Activated B cell treated with CpG ODN at 0.5 μM for 24 hours (primary cell): ENCODE measurements around the gene NIPSNAP3A. TPM values are rescaled to one million over a fixed set of nuclear protein-coding genes. Genes with fewer than 3 reads are reported as not detected.
"Not testable (repeated sequence)": the region's sequence is repeated elsewhere in the genome, so short reads cannot be mapped to it uniquely, and the experiment has no call there.

Source experiments
- ATAC-seq: fragments of 200-7000 bp; cut with Tn5 transposase; one replicate; pipeline ENCODE4 v1.10.0; 2021; ENCODE audit warnings: low read depth, mild to moderate bottlenecking, moderate library complexity
- CTCF ChIA-PET: fragments of 350-600 bp; sonication (Branson Sonifier 250); formaldehyde crosslinking; loops from one replicate; lab custom pipeline; 2021; ENCODE audit warnings: antibody characterized with exemption; lab: Charles Lee
- POLR2A ChIA-PET: fragments of 350-600 bp; sonication (Branson Sonifier 250); formaldehyde crosslinking; loops from one replicate; lab custom pipeline; 2021; ENCODE audit warnings: antibody characterized with exemption; lab: Charles Lee
- DNase-seq: peaks from one replicate; pipeline ENCODE4 v3.0.0; 2022
- H3K27ac Mint-ChIP-seq: one replicate; pipeline ENCODE4 v1.8.0; 2020; ENCODE audit warnings: mixed read lengths
- H3K27me3 Mint-ChIP-seq: one replicate; pipeline ENCODE4 v1.8.0; 2021; ENCODE audit warnings: mixed read lengths
- H3K36me3 Mint-ChIP-seq: one replicate; pipeline ENCODE4 v1.8.0; 2021; ENCODE audit warnings: low read depth, mixed read lengths
- H3K4me1 Mint-ChIP-seq: one replicate; pipeline ENCODE4 v1.8.0; 2021; ENCODE audit warnings: mixed read lengths
- H3K4me3 Mint-ChIP-seq: one replicate; pipeline ENCODE4 v1.8.0; 2020; ENCODE audit warnings: mild to moderate bottlenecking, mixed read lengths
- H3K9me3 Mint-ChIP-seq: one replicate; pipeline ENCODE4 v1.8.0; 2020; ENCODE audit warnings: mixed read lengths
- CTCF ChIP-seq: fragments of 200-600 bp; IDR thresholded peaks from one replicate; pipeline ENCODE4 v1.8.0; 2022; ENCODE audit warnings: antibody characterized with exemption, mild to moderate bottlenecking
- intact Hi-C: fragments of 100-400 bp; cut with micrococcal nuclease; formaldehyde crosslinking; loops from one replicate; pipeline ENCODE4 v1.15.1; 2024
- total RNA-seq: library from RNA; stranded (reverse); gene quantifications from 2 replicates; pipeline ENCODE4 v1.2.3, GENCODE V29; 2022

NIPSNAP3A gene
- total RNA-seq, 1 donor from 2014 or later = 21.9 TPM

GRCh38 chr9:104758974-104759373 lies 11.5 kb downstream of the NIPSNAP3A start:
- ATAC-seq = peak; percentile 40
- H3K9me3 Mint-ChIP-seq = no peaks in the 10 kb centered on the region
- DNase-seq = no peak
- H3K36me3 Mint-ChIP-seq = peaks cover 14% of the 10 kb centered on the region
- H3K27me3 Mint-ChIP-seq = no peaks in the 10 kb centered on the region
- peak overlapping the region; percentile 25 for H3K27ac Mint-ChIP-seq
- intact Hi-C loops = loop anchor here (1.0 kb wide), 1 partner anchor 11 kb away; no protein-coding TSS in a partner anchor
- H3K4me1 Mint-ChIP-seq = peaks cover 16% of the 10 kb centered on the region
- ChIA-PET POLR2A (interaction anchor here (0.6 to 3.1 kb wide), 7 partner anchors 12 to 582 kb away, joined by 5 to 29 read pairs (median 6); partner anchors contain the start of gene NIPSNAP3A), CTCF (no interaction called here)
- no peak for TF ChIP-seq CTCF
- H3K4me3 Mint-ChIP-seq = no peak overlapping the region

GRCh38 chr9:104765138-104765537 lies 17.7 kb downstream of the NIPSNAP3A start:
- Mint-ChIP-seq H3K27me3 (no peaks in the 10 kb centered on the region), H3K9me3 (no peaks in the 10 kb centered on the region), H3K27ac (peak overlapping the region; percentile 90), H3K4me1 (peaks cover 44% of the 10 kb centered on the region), H3K4me3 (peak overlapping the region; percentile 90), H3K36me3 (peaks cover 20% of the 10 kb centered on the region)
- intact Hi-C loops = loop anchor here (1.0 to 5.0 kb wide), 3 partner anchors 8 to 930 kb away; partner anchors contain the start of genes SLC44A1 and TMEM38B
- TF ChIP-seq CTCF = no peak
- ATAC-seq (peak; percentile 8), DNase-seq (no peak)
- ChIA-PET POLR2A (interaction anchor here (1.2 to 4.9 kb wide), 3 partner anchors 9 to 17 kb away, joined by 4 to 83 read pairs (median 6); partner anchors contain the start of gene NIPSNAP3A), CTCF (no interaction called here)

GRCh38 chr9:104766025-104766424 lies 18.5 kb downstream of the NIPSNAP3A start:
- Mint-ChIP-seq H3K27ac (peak overlapping the region; percentile 90), H3K27me3 (no peaks in the 10 kb centered on the region), H3K36me3 (peaks cover 15% of the 10 kb centered on the region), H3K9me3 (no peaks in the 10 kb centered on the region), H3K4me3 (no peak overlapping the region), H3K4me1 (peaks cover 53% of the 10 kb centered on the region)
- no peak for DNase-seq
- POLR2A ChIA-PET = interaction anchor here (1.5 to 4.9 kb wide), 2 partner anchors 9 to 18 kb away, joined by 6 to 83 read pairs; partner anchors contain the start of gene NIPSNAP3A
- ATAC-seq = no peak
- intact Hi-C loops = loop anchor here (5.0 kb wide), 1 partner anchor 476 kb away; the partner anchor contains the start of gene SLC44A1
- TF ChIP-seq CTCF = no peak
- CTCF ChIA-PET = no interaction called here

- H3K27me3 Mint-ChIP-seq = no peaks in the 10 kb centered on the region
- H3K4me3 Mint-ChIP-seq = no peak overlapping the region
- intact Hi-C loops = loop anchor here (5.0 kb wide), 1 partner anchor 475 kb away; the partner anchor contains the start of gene SLC44A1
- no peak for TF ChIP-seq CTCF
- no peak overlapping the region for H3K27ac Mint-ChIP-seq
- H3K4me1 Mint-ChIP-seq = peaks cover 65% of the 10 kb centered on the region
- ChIA-PET CTCF (no interaction called here), POLR2A (interaction anchor here (3.6 kb wide), 1 partner anchor 20 kb away, joined by 43 read pairs; the partner anchor contains the start of gene NIPSNAP3A)
- H3K36me3 Mint-ChIP-seq = peaks cover 26% of the 10 kb centered on the region
- DNase-seq = no peak
- no peak for ATAC-seq
- H3K9me3 Mint-ChIP-seq = no peaks in the 10 kb centered on the region
These were observed 20.0 kb downstream of the NIPSNAP3A start for GRCh38 chr9:104767507-104767906.

- peaks cover 66% of the 10 kb centered on the region for H3K4me1 Mint-ChIP-seq
- not testable (repeated sequence) for DNase-seq, H3K9me3 Mint-ChIP-seq, H3K27me3 Mint-ChIP-seq, H3K4me3 Mint-ChIP-seq, ATAC-seq
- H3K36me3 Mint-ChIP-seq = peaks cover 28% of the 10 kb centered on the region
- H3K27ac Mint-ChIP-seq = peak overlapping the region; percentile 94
- CTCF ChIA-PET = interaction anchor here (1.7 kb wide), 1 partner anchor 12 kb away, joined by 6 read pairs; no protein-coding TSS in a partner anchor
- POLR2A ChIA-PET = interaction anchor here (0.8 to 3.6 kb wide), 5 partner anchors 8 to 550 kb away, joined by 3 to 43 read pairs (median 4); partner anchors contain the start of gene NIPSNAP3A
- intact Hi-C loops = loop anchor here (5.0 kb wide), 1 partner anchor 473 kb away; the partner anchor contains the start of gene SLC44A1
These were observed 21.5 kb downstream of the NIPSNAP3A start for GRCh38 chr9:104769029-104769428.
